HEK293T (cell line): Measurements from ENCODE around the gene CCDC83.

ENCODE experiments used
- CTCF ChIA-PET: fragments of 350-600 bp; formaldehyde crosslinking; extraction: SDS; loops from one replicate; lab custom pipeline; 2021; ENCODE audit warnings: antibody characterized with exemption, inconsistent platforms; lab: Yijun Ruan, JAX
- POLR2A ChIA-PET: fragments of 350-600 bp; formaldehyde crosslinking; extraction: SDS; loops from one replicate; lab custom pipeline; 2020; ENCODE audit warnings: antibody characterized with exemption, inconsistent platforms; lab: Yijun Ruan, JAX
- DNase-seq: peaks from one replicate; pipeline ENCODE4 v3.0.0; 2012; ENCODE audit warnings: mixed read lengths; ENCODE audit errors: extremely low spot score
- ARNT ChIP-seq: fragments of 450-650 bp; IDR thresholded peaks from 2 replicates; pipeline ENCODE4 v1.6.1; 2017; ENCODE audit warnings: mild to moderate bottlenecking
- BHLHE40 ChIP-seq: fragments of 450-650 bp; IDR thresholded peaks from 2 replicates; pipeline ENCODE4 v1.6.1; 2016; ENCODE audit warnings: mild to moderate bottlenecking, moderate library complexity, borderline replicate concordance
- CTBP1 ChIP-seq: fragments of 450-650 bp; IDR thresholded peaks from 2 replicates; pipeline ENCODE4 v1.6.1; 2016; ENCODE audit warnings: borderline replicate concordance
- ELF4 ChIP-seq: fragments of 450-650 bp; IDR thresholded peaks from 2 replicates; pipeline ENCODE4 v1.6.1; 2017; ENCODE audit warnings: antibody characterized with exemption
- FOXA1 ChIP-seq: fragments of 450-650 bp; IDR thresholded peaks from 2 replicates; pipeline ENCODE4 v1.6.1; 2016; ENCODE audit warnings: mild to moderate bottlenecking
- FOXK2 ChIP-seq: fragments of 450-650 bp; IDR thresholded peaks from 2 replicates; pipeline ENCODE4 v1.6.1; 2016; ENCODE audit warnings: mild to moderate bottlenecking
- FOXM1 ChIP-seq: fragments of 450-650 bp; IDR thresholded peaks from 2 replicates; pipeline ENCODE4 v1.6.1; 2017; ENCODE audit warnings: mild to moderate bottlenecking, borderline replicate concordance
- HDGF ChIP-seq: fragments of 450-650 bp; IDR thresholded peaks from 2 replicates; pipeline ENCODE4 v1.6.1; 2017; ENCODE audit warnings: antibody characterized with exemption, borderline replicate concordance
- L3MBTL2 ChIP-seq: fragments of 450-650 bp; conservative IDR thresholded peaks from 2 replicates; pipeline ENCODE4 v1.6.1; 2016; ENCODE audit warnings: mild to moderate bottlenecking
- LEF1 ChIP-seq: fragments of 450-650 bp; IDR thresholded peaks from 2 replicates; pipeline ENCODE4 v1.6.1; 2017; ENCODE audit warnings: mild to moderate bottlenecking, borderline replicate concordance
- NFRKB ChIP-seq: fragments of 450-650 bp; IDR thresholded peaks from 2 replicates; pipeline ENCODE4 v1.6.1; 2016; ENCODE audit warnings: mild to moderate bottlenecking, moderate library complexity
- SP1 ChIP-seq: fragments of 450-650 bp; IDR thresholded peaks from 2 replicates; pipeline ENCODE4 v1.6.1; 2017
- SUZ12 ChIP-seq: fragments of 450-650 bp; IDR thresholded peaks from 2 replicates; pipeline ENCODE4 v1.6.1; 2016; ENCODE audit warnings: mild to moderate bottlenecking
- TARDBP ChIP-seq: fragments of 450-650 bp; IDR thresholded peaks from 2 replicates; pipeline ENCODE4 v1.6.1; 2016
- ZNF384 ChIP-seq: fragments of 450-650 bp; IDR thresholded peaks from 2 replicates; pipeline ENCODE4 v1.6.1; 2016
- TF ChIP-seq, protein P1 (sequence below): fragments of 450-650 bp; IDR thresholded peaks from 2 replicates; pipeline ENCODE4 v1.6.1; 2016

CCDC83 gene

DNA sequence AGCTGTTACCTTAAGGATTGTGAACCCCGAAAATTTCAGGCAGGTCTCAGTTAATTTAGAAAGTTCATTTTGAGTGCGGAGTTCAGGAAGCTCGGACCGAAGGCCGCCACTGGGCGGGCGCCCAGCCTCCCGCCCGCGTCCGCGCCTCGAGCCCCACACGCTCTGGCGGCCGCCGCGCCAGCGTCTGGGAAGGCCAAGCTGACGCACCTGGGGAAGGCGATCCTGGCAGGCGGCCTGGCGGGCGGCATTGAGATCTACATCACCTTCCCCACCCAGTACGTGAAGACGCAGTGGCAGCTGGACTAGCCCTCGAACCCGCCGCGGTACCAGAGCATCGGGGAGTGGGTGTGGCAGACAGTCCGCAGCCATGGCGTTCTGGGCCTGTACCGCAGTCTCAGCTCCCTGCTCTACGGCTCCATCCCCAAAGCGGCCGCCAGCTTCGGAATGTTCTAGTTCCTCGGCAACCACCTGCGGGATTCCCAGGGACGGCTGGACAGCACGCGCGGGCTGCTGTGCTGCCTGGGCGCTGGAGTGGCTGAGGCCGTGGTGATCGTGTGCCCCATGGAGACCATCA, 79.5 kb downstream of the CCDC83 start:
- no peak for DNase-seq
- ChIA-PET POLR2A (no interaction called here), CTCF (no interaction called here)
- no peak for TF ChIP-seq BHLHE40
- TF ChIP-seq ELF4, result no peak
- no peak for TF ChIP-seq ARNT
- TF ChIP-seq SP1, result no peak
- TF ChIP-seq, protein P1, sequence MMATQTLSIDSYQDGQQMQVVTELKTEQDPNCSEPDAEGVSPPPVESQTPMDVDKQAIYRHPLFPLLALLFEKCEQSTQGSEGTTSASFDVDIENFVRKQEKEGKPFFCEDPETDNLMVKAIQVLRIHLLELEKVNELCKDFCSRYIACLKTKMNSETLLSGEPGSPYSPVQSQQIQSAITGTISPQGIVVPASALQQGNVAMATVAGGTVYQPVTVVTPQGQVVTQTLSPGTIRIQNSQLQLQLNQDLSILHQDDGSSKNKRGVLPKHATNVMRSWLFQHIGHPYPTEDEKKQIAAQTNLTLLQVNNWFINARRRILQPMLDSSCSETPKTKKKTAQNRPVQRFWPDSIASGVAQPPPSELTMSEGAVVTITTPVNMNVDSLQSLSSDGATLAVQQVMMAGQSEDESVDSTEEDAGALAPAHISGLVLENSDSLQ, result no peak
- TF ChIP-seq CTBP1, result no peak

DNA sequence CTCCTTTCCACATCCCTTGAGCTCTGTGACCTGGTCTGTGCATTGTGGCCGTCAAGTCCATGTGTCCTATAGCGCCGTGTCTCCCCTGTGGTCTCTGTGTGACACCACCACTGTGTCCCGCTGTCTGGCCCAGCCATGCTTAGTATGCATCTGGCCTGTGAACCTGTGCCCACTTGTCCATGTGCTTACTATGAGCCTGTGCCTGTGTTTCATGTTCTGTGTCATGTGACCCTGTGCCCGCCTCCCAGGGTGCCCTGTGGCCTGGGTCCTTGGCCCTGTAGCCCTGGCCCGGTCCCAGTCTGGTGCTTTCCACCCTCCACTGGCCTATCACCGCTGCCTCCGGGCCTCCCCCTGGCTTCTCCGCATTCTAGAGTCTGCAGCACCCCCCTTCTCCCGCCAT, 80.6 kb downstream of the CCDC83 start:
- ChIA-PET POLR2A (no interaction called here), CTCF (no interaction called here)
- DNase-seq, result no peak
- no peak for TF ChIP-seq SUZ12
- no peak for TF ChIP-seq TARDBP
- TF ChIP-seq SP1, result no peak
- TF ChIP-seq CTBP1, result no peak

DNA sequence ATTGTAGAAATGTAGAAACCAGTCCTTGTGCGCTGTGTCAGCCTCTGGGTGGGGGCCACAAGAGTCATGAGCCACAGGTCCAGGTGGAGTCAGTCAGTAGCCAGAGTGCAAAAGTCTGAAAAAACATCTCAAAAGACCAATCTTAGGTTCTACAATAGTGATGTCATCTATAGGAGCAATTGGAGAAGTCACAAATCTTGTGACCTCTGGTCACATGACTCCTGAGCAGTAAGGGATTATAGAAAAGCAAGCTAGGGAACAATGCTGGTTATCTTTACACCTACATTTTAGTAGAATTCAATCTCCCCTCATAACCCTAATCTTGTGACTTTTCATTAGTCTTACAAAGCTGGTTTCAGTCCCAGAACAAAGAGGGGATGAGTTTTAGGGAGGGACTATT, 82.7 kb downstream of the CCDC83 start:
- no peak for TF ChIP-seq BHLHE40
- no peak for TF ChIP-seq SP1
- no peak for TF ChIP-seq L3MBTL2
- CTCF ChIA-PET, result no interaction called here
- POLR2A ChIA-PET, result no interaction called here
- DNase-seq, result no peak

DNA sequence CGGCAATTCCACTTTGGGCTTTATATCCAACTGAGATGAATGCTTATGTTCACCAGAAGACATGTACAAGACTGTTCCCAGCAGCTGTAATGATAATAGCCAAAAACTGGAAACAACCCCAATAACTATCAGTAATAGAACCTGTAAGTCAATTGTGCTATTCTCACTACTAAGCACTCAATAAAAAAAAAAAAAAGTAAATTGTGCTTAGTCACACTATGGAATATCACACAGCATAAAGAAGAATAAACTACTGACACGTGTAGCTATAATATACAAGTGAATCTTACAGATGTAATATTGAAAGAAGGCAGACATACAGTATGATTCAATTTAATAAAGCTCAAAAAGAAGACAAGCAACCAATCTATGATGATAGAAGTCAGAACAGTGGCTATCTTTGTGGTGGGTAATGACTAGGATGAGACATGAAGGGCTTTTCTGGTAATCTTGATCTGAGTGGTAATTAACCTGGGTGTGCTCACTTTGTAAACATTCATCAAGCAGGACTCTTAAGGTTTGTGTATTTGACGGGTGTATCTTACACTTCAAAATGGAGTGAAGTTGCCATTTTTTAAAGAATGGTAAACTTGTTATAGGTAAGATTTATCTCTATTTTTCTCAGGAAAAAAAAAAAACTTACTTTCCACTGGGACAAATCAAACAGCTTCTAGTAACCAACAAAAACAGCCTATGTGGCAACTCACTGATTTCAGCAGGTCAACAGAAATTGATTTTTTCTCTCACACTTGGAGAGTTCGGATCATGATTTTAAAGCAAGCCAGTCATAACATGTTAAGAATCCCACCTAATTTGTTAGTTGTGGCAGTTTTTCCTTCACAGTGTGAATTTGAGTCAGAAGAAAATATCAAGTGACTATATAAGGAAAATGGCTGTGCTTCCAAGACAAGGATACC, 84.2 kb downstream of the CCDC83 start:
- ChIA-PET CTCF (no interaction called here), POLR2A (no interaction called here)
- DNase-seq, result no peak
- TF ChIP-seq BHLHE40 (no peak), L3MBTL2 (no peak), FOXA1 (no peak), FOXK2 (no peak), FOXM1 (no peak), HDGF (no peak), SUZ12 (no peak), NFRKB (no peak), CTBP1 (no peak), ARNT (no peak), ZNF384 (no peak), LEF1 (no peak), SP1 (no peak), ELF4 (no peak), TARDBP (no peak)
- TF ChIP-seq, protein P1, result no peak

DNA sequence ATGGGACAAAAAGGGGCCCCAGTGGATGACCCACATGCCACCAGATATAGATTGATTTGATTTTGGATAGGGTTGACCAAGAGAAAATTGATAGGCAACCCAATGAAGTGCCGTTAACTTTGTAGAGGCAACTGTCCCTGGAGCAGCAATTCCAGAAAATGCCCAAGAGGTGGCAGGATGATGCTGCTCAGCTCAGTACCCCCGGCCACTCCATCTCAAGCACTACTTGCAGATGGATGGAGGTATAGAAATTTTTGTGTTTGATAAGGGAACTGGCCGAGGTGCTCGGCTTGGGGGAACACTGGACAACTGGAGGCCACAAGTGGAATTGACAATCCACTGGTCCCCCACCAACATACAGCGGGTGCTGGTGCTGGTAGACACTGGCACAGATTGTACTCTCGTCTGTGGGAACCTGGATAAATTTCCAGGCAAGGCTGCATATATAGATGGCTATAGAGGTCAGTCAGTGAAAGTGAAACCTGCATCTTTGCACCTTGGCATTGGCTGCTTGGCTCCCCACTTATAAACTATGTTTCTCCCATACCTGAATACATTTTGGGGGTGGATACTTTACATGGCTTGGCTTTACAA, 86.3 kb downstream of the CCDC83 start:
- ChIA-PET CTCF (no interaction called here), POLR2A (no interaction called here)
- no peak for TF ChIP-seq ZNF384
- no peak for TF ChIP-seq FOXK2
- no peak for TF ChIP-seq TARDBP
- no peak for TF ChIP-seq ELF4
- TF ChIP-seq, protein P1, result no peak
- TF ChIP-seq NFRKB, result no peak
- no peak for TF ChIP-seq BHLHE40
- no peak for TF ChIP-seq FOXA1
- no peak for TF ChIP-seq ARNT
- TF ChIP-seq CTBP1, result no peak
- TF ChIP-seq HDGF, result no peak
- no peak for TF ChIP-seq FOXM1
- no peak for TF ChIP-seq L3MBTL2
- no peak for TF ChIP-seq SP1
- TF ChIP-seq LEF1, result no peak
- TF ChIP-seq SUZ12, result no peak
- peak; percentile 65 for DNase-seq

DNA sequence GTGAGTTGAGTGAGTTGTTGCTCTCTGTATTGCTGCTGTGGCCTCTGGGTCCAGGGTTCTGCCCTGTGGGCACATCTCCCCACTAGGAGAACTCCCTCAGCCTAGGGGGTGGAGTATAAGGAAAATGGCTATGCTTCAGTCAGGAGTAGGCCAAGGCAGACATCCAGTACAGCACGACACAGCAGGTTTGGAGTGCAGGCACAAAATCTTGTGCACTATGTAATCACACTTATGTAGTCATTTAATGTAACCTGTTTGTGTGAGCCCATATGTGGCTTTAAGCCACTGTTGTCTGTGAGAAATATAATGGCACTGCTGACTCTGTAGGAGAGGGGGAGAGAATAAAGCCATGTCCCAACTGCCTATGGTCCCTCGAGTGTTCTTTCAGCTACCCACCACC, 90.1 kb downstream of the CCDC83 start:
- DNase-seq, result no peak
- CTCF ChIA-PET, result no interaction called here
- TF ChIP-seq NFRKB, result no peak
- TF ChIP-seq BHLHE40, result no peak
- TF ChIP-seq ARNT, result no peak
- no peak for TF ChIP-seq ZNF384
- TF ChIP-seq TARDBP, result no peak
- no peak for TF ChIP-seq HDGF
- TF ChIP-seq, protein P1, result no peak
- no peak for TF ChIP-seq FOXK2
- POLR2A ChIA-PET, result no interaction called here
